SKM-1 (cell line): ENCODE data around the gene ATOH8.
A peak's percentile ranks its signal among the peaks of the same experiment; 100 is the strongest.

Experiments used
- DNase-seq: peaks from one replicate; lab custom pipeline; 2025; ENCODE audit not compliant: unreplicated experiment; lab: John Stamatoyannopoulos, UW

Gene ATOH8

GRCh38 chr2:85736456-85737355 lies 17.1 kb upstream of the ATOH8 start:
- DNase-seq: no peak

GRCh38 chr2:85737481-85737880 lies 16.3 kb upstream of the ATOH8 start:
- no peak for DNase-seq

GRCh38 chr2:85737961-85738360 lies 15.8 kb upstream of the ATOH8 start:
- DNase-seq: no peak

- DNase-seq: no peak
Observed at GRCh38 chr2:85740193-85740592, 13.6 kb upstream of the ATOH8 start.

DNA sequence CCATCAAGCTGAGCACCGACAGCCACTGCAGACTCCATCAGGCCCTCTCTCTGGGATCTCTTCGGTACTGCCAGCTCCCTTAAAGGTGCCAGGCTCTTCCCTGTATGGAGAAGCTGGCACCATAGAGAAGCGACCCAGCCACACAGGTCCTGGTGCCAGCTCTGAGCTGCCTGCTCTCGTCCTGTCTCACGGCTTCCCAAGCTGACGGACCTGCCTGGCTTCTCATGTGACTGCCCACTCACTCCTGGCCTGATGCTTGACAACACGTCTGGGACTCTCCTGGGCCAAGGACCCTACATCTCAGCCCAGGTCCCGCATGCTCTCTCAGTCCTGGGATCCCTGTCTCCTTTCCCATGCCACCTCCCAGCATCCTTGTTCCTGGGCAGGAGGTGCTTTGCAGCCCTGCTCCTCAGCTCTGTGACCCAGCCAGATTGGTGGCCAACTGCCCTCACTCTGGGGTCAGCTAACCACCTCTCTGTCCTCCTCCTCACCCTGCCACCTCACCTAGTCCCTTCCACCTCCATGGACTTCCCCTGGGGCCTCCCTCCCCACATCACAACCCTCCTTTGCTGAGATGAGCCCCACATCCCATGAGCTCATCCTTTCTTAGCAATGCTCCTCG lies 12.5 kb upstream of the ATOH8 start:
- DNase-seq: no peak

- no peak for DNase-seq
Observed at GRCh38 chr2:85741833-85742455, 11.8 kb upstream of the ATOH8 start.

GRCh38 chr2:85743304-85743978 lies 10.3 kb upstream of the ATOH8 start:
- DNase-seq: no peak

- DNase-seq: no peak
Observed at GRCh38 chr2:85744055-85744454, 9.7 kb upstream of the ATOH8 start.

GRCh38 chr2:85744741-85745601 lies 8.8 kb upstream of the ATOH8 start:
- no peak for DNase-seq

DNA sequence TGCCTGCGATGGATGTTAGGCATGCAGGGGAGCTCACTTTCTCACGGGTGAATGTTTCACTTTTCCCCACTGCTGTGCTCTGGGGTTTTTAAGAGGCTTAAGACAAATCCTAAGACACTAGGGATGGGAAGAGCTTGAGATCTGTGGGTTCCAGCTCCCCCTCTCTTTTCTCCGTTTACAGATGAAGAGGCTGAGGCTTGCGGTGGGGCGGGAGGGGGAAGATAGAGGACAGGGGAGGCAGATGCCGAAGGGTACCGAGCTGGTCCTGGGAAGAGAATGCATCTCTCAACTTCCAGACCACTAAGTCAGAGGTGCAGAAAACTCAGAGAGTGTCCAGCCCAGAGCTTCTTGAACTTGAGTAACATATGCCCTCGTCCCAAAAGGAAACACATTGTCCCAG lies 8.2 kb upstream of the ATOH8 start:
- no peak for DNase-seq

DNA sequence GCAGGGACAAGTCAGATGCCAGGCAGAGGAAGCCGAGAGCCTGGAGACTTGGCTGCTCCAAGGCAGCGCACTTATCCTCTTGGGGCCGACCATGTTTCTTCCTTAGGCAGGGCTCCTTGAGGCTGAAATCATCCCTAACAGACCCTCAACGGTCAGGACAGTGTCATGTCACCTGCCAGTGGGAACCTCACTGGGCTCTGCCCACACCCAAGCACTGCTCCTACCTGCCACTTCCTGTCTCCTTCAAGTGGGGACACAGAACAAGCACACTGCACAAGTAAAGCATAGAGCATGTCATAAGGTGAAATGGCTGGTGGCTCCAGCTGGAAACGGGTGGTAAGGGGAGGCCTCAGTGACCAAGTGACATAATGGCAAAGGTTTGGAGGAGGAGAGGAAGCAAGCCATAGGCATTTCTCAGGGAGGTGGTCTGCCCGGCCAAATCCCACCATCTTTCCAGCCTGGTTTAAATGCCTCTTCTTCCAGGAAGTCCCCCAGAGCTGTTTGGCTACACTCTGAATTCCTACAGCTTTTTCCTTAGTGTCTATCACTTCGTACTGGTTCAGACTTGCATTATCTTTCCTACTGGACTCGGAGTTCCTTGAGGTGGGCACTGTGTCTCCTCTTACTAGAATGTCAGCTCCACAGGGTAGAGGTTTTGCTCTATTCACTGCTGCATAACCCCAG lies 7.3 kb upstream of the ATOH8 start:
- no peak for DNase-seq

DNA sequence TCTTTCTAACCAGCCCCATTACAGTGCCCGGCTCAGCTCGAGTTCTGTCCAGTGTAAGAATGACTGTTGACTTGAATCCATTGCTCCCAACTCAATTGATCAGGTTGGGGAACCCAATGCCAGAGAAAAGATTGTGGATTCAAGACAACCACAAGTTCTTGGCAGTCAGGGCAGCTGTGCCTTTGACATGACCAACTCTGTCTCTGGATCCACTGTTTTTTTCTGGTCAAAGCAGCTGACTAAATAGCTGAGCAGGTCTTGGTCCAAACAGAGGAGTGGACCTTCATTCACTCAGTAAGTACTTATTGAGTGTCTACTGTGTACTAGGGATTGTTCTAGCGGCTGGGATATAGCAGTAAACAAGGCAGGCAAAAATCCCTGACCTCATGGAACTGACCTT lies 6.3 kb upstream of the ATOH8 start:
- DNase-seq: no peak

GRCh38 chr2:85748039-85748734 lies 5.6 kb upstream of the ATOH8 start:
- DNase-seq: no peak

DNA sequence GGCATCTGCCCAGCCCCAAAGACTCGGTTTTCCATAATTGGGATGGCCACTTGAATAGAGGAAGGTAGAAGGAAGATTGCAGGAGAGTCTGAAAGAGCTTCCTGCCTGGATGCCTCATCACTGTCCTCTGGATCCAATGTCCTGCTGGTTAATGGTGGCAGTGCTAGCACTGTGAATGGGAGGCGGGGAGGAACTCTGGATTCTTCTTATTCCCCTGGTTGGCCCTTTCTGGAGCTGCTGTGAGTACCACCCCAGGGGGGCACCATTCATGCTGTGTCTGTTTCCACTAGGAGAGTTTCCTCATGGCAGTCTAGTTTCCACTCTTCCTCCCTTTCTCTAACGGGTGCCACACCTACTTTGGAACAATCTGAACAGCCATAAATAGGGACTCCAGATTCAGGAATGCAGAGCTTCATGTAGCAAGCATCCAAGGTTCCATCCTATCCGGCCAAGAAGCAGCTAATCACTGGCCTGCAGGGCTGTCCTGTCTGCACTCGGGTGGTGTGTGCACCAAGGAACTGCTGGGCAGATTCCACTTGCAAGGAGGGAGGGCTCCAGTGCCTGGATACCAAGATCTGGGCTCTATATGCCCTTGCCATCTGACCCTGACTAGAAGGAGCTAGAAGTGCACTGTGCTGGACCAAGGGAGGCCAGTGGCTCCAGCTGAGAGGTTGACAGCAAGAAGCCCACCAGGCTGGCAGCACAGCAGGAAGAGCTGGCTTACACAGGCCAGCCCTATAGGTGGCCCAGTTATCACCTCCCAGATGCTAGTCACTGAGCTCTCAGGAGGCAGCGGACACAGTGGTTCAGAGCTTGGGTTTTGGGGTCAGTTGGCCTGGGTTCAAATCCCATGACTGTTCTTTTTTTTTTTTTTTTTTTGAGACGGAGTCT lies 4.6 kb upstream of the ATOH8 start:
- no peak for DNase-seq

DNA sequence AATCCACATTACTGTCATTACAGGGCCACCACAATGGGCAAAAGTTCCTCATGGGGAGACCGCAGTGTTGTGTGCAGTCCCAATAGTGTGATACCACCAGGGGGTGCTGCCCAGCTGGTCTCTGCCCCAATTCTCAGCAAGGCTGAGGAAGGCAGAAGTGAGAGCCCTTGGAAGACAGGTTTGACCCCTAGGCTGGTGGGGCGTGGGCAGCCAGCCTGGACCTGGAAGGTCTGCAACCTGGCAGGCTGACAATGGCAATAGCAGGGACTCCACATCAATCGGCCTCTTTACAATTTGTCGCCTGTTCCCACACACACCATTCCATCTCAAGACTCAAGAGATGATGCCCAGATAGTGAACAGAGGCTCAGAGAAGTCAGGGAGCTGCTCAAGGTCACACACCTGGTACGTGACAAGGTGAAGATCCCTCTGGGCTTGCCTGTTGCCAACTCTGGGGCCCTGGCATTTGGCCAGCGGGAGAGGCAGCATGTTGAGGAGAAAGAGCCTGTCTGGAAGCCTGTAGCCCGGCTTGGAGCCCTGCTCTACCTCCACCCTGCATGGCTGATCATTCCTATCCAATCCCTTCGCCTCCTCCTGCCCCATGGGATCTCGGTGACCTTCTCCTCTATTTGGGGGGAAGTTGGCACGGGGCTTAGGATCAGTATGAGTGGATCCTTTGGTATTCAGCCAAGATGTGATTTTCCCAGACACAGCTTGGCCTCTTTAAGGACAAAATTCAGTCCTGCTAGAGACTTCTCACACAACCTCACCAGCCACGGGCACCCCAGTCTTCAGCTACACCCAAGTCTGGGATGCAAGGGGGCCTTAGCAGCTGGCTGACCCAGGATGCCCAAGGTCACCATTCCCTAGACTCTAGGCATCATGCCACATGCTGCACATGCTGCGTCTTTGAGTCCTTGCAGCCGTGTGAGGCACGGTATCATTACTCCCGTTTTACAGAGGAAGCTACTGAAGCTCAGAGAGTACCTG lies 2.9 kb upstream of the ATOH8 start:
- peak; percentile 83 for DNase-seq

GRCh38 chr2:85751627-85752026 lies 2.2 kb upstream of the ATOH8 start:
- DNase-seq: no peak

DNA sequence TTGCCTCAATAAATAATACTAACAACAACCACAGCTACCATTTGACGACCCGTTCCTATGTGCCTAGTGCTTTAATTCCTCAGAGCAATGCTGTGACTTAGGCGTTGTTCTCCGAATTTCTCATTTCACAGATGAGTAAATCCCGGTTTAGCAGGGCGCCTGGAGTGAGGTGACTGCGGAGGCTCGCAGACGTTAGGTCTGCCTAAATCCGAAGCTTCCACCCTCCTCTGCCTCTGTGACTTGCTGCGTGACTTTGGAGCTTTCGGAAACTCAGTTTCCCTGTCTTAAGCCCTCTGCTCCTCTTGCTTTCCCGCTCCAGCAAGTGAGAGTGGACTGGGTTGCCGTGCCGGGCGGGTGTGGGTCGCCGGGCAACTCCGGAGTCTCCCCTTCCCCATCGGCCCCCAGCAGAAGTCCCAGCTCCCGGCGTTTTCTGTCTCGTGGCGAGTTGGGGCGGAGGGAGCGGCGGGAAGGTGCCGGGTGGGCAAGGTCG lies 711 bp upstream of the ATOH8 start:
- DNase-seq: no peak
